A673 (cell line): ENCODE data around the gene CGB2. TPM values are rescaled to one million over a fixed set of nuclear protein-coding genes. Genes with fewer than 3 reads are reported as not detected.
"Not testable (repeated sequence)": the region's sequence is repeated elsewhere in the genome, so short reads cannot be mapped to it uniquely, and the experiment has no call there.

Experiments used
- BruUV-seq: library from RNA; stranded (reverse); fragments of 400-500 nt; replicated peaks from 2 replicates; lab custom pipeline; 2021; lab: Mats Ljungman, UMichigan
- CTCF ChIA-PET: fragments of 300-600 bp; sonication (Branson Sonifier 250); formaldehyde crosslinking; loops from one replicate; lab custom pipeline; 2022; ENCODE audit warnings: antibody characterized with exemption; lab: Charles Lee
- POLR2A ChIA-PET: fragments of 300-600 bp; sonication (Branson Sonifier 250); formaldehyde crosslinking; loops from one replicate; lab custom pipeline; 2022; ENCODE audit warnings: antibody characterized with exemption; ENCODE audit not compliant: low non-redundant PET; lab: Charles Lee
- DNase-seq: peaks from one replicate; pipeline ENCODE4 v3.0.0-alpha.2; 2015; ENCODE audit warnings: low spot score
- H3K27ac ChIP-seq: fragments of 200-600 bp; sonication (generic); 2 replicates; pipeline ENCODE4 v1.5.1; 2016; ENCODE audit warnings: mixed run types, low read depth, mild to moderate bottlenecking, mixed read lengths, antibody characterized with exemption, low read length; ENCODE audit not compliant: poor library complexity, severe bottlenecking
- H3K27me3 ChIP-seq: fragments of 200-600 bp; sonication (generic); replicated peaks from 2 replicates; pipeline ENCODE4 v1.6.1; 2017; ENCODE audit warnings: mixed run types, low read depth, mild to moderate bottlenecking, mixed read lengths, antibody characterized with exemption, low read length; ENCODE audit not compliant: insufficient read depth, poor library complexity
- H3K36me3 ChIP-seq: fragments of 200-600 bp; sonication (generic); 2 replicates; pipeline ENCODE4 v1.6.1; 2016; ENCODE audit warnings: mixed run types, mild to moderate bottlenecking, mixed read lengths, antibody characterized with exemption, low read length; ENCODE audit not compliant: insufficient read depth, poor library complexity, severe bottlenecking
- H3K4me1 ChIP-seq: fragments of 200-600 bp; sonication (generic); 2 replicates; pipeline ENCODE4 v1.6.1; 2017; ENCODE audit warnings: mixed run types, mild to moderate bottlenecking, mixed read lengths, antibody characterized with exemption, low read length; ENCODE audit not compliant: insufficient read depth, poor library complexity, severe bottlenecking
- H3K4me3 ChIP-seq: fragments of 200-600 bp; sonication (generic); 2 replicates; pipeline ENCODE4 v1.5.1; 2016; ENCODE audit warnings: low read depth, mixed run types, mild to moderate bottlenecking, mixed read lengths, low read length; ENCODE audit not compliant: poor library complexity, severe bottlenecking
- H3K9me3 ChIP-seq: fragments of 200-600 bp; sonication (generic); 2 replicates; pipeline ENCODE4 v1.6.1; 2016; ENCODE audit warnings: mixed run types, low read depth, mild to moderate bottlenecking, mixed read lengths, antibody characterized with exemption, low read length; ENCODE audit not compliant: poor library complexity, severe bottlenecking
- EZH2 ChIP-seq: fragments of 200-600 bp; sonication (generic); IDR thresholded peaks from 2 replicates; pipeline ENCODE4 v1.6.1; 2017; ENCODE audit warnings: borderline replicate concordance, low read depth, mild to moderate bottlenecking, mixed read lengths, antibody characterized with exemption, low read length; ENCODE audit not compliant: poor library complexity, severe bottlenecking
- intact Hi-C: fragments of 100-400 bp; cut with micrococcal nuclease; formaldehyde crosslinking; loops from one replicate; pipeline ENCODE4 v1.10.0; 2022; ENCODE audit not compliant: unreplicated experiment
- total RNA-seq: library from RNA; stranded (reverse); gene quantifications from 2 replicates; pipeline ENCODE4 v1.2.3, GENCODE V29; 2021
- TF ChIP-seq, protein P1 (sequence below): fragments of 300-800, 200-600 bp; sonication (generic); conservative IDR thresholded peaks from 2 replicates; pipeline ENCODE4 v1.5.1; 2017; ENCODE audit warnings: low read depth, mild to moderate bottlenecking, antibody characterized with exemption, low read length, moderate library complexity, mixed read lengths

CGB2 gene
- total RNA-seq, 1 experiment from 2014 or later = not detected

DNA sequence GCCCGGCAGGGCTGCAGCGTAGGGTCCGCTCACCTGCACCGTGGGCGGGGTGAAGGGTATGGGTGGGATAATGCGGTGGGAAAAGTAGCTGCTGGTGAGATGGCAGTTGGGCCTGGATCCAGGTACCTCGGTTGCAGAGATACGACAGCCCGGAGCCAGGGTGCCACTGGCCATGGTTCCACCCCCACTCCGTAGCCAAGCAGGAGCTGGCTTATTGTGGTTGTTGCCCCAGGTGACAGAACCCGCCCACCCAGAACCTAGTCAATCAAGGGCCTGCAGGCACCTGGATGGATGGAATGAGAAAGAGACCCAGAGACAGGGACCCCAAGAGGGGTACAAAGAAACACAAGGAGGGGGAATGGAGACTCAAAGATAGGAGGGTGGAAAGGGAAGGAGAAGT lies 11.3 kb upstream of the CGB2 start:
- ChIA-PET POLR2A (no interaction called here), CTCF (interaction anchor here (1.7 kb wide), 1 partner anchor 21 kb away, joined by 3 read pairs; no protein-coding TSS in a partner anchor)
- Histone ChIP-seq H3K36me3 (peaks cover 7% of the 10 kb centered on the region), H3K27me3 (no peaks in the 10 kb centered on the region), H3K27ac (no peak overlapping the region), H3K4me1 (peaks cover 15% of the 10 kb centered on the region), H3K4me3 (no peak overlapping the region), H3K9me3 (no peaks in the 10 kb centered on the region)
- no TSS peak for BruUV-seq
- TF ChIP-seq EZH2 = no peak
- TF ChIP-seq, protein P1, sequence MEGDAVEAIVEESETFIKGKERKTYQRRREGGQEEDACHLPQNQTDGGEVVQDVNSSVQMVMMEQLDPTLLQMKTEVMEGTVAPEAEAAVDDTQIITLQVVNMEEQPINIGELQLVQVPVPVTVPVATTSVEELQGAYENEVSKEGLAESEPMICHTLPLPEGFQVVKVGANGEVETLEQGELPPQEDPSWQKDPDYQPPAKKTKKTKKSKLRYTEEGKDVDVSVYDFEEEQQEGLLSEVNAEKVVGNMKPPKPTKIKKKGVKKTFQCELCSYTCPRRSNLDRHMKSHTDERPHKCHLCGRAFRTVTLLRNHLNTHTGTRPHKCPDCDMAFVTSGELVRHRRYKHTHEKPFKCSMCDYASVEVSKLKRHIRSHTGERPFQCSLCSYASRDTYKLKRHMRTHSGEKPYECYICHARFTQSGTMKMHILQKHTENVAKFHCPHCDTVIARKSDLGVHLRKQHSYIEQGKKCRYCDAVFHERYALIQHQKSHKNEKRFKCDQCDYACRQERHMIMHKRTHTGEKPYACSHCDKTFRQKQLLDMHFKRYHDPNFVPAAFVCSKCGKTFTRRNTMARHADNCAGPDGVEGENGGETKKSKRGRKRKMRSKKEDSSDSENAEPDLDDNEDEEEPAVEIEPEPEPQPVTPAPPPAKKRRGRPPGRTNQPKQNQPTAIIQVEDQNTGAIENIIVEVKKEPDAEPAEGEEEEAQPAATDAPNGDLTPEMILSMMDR = no peak
- intact Hi-C loops = no loop called here
- no peak for DNase-seq

DNA sequence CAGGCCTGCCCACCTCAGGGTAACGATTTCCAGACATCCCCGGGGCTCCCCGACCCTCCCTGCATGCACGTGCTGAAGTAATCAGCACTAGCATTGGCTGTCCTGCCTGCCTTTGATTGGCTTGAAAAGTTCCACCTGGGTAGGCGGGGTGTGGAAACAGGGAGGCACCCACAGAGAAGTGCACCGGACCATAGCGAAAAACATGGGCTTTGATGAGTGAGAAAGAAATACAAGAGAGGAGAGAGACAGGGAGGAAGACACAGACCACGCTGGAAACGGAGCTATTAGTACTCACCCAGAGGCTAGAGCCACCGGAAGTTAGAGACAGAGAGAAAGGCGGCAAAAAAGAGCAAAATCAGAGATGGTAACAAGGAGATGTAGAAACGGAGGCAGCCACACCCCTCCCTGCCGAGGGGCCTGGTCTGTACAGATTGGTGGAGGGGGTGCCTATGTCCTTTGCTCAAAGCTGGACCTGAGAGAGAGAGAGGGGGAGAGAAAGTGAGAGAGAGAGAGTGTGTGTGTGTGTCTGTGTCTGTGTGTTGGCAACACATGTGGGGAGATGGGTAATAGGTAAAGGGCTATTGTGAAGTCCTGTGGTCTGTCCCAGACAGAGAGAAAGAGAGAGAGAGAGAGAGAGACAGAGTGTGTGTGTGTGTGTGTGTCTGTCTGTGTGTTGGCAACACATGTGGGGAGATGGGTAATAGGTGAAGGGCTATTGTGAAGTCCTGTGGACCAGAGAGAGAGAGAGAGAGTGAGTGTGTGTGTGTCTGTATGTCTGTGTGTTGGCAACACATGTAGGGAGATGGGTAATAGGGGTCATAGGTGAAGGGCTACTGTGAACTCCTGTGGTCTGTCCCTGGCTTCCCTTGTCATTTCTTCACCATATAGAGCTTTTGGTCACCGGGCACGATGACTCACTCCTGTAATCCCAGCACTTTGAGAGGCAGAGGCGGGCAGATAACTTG lies 10.5 kb upstream of the CGB2 start:
- intact Hi-C loops = no loop called here
- ChIA-PET CTCF (interaction anchor here (1.3 kb wide), 1 partner anchor 21 kb away, joined by 6 read pairs; no protein-coding TSS in a partner anchor), POLR2A (no interaction called here)
- H3K4me3 ChIP-seq = no peak overlapping the region
- TF ChIP-seq EZH2 = no peak
- TF ChIP-seq, protein P1 = no peak
- H3K27ac ChIP-seq = no peak overlapping the region
- no peak for DNase-seq
- H3K36me3 ChIP-seq = no peaks in the 10 kb centered on the region
- H3K9me3 ChIP-seq = no peaks in the 10 kb centered on the region
- no peaks in the 10 kb centered on the region for H3K27me3 ChIP-seq
- no TSS peak for BruUV-seq
- H3K4me1 ChIP-seq = peaks cover 15% of the 10 kb centered on the region

DNA sequence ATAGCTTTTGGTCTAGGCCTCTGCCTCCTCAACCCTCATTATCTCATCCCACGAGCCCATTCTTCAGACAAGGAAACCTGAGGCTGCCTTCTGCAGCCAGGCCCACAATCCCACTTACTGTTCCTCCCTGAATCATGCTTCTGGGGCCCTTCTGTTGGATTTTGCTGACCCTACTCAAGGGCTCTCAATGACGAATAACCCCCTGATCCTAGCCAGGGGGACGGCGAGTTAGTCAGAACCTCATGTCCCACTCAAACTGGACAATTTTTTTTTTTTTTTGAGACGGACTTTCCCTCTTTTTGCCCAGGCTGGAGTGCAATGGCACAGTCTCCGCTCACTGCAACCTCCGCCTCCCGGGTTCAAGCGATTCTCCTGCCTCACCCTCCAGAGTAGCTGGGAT lies 9.6 kb upstream of the CGB2 start:
- BruUV-seq = no TSS peak
- Histone ChIP-seq H3K9me3 (no peaks in the 10 kb centered on the region), H3K27ac (no peak overlapping the region), H3K27me3 (no peaks in the 10 kb centered on the region), H3K4me3 (no peak overlapping the region), H3K4me1 (peaks cover 15% of the 10 kb centered on the region), H3K36me3 (no peaks in the 10 kb centered on the region)
- intact Hi-C loops = no loop called here
- no peak for DNase-seq
- CTCF ChIA-PET = interaction anchor here (0.7 to 1.3 kb wide), 2 partner anchors 22 to 37 kb away, joined by 6 to 7 read pairs; no protein-coding TSS in a partner anchor
- POLR2A ChIA-PET = no interaction called here
- no peak for TF ChIP-seq EZH2
- TF ChIP-seq, protein P1 = no peak

DNA sequence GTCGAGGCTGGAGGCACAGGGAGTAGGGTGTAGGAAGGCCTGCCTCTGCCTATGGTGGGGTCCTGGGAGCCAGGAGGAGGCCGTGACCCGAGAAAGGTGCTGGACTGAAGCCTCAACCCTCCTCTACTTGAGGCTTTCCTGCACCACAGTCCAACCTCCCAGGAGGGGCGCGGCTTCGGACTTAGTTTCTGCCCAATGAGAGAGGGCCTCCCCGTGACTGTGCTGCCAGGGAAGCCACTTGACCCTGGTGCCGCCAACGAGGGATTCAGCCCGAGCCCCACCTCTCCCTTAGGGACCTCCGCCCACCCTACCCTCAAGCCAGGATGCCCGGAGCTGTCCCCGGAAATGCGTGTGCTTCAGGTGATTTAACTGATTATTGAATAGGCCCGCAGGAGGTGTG lies 7.5 kb upstream of the CGB2 start, which contains the start of gene CGB3:
CGB3 (minus strand) TSS at position 101 of the 400 bp plus-strand sequence. CDS start 362 bp downstream, outside the sequence.
- intact Hi-C loops, BruUV-seq, DNase-seq, H3K4me1 ChIP-seq, H3K9me3 ChIP-seq, CTCF ChIA-PET, H3K36me3 ChIP-seq, H3K4me3 ChIP-seq, POLR2A ChIA-PET, H3K27ac ChIP-seq, H3K27me3 ChIP-seq: not testable (repeated sequence)

DNA sequence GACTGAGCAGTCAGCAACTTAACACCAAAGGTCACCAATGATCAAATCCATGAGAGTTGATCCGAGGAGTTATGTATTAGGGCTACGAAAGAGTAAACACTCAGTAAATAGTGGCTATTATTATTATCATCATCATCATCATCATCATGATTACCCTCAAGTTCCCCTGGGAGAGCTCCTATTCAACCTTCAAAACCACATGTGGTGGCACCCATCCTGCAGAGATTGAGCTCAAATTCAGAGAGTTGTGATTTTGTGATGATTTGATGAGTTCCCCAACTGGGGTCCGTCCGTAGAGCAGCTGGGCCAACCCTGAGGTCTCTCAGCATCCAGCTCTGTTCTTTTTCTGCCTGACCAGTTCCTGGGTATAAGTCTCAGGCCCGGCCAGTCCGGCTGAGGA lies 6.6 kb upstream of the CGB2 start:
- H3K9me3 ChIP-seq, POLR2A ChIA-PET, BruUV-seq, H3K4me3 ChIP-seq, CTCF ChIA-PET, H3K27ac ChIP-seq, H3K4me1 ChIP-seq, H3K36me3 ChIP-seq, intact Hi-C loops, DNase-seq, H3K27me3 ChIP-seq: not testable (repeated sequence)
